ENCODE data around the gene C2CD2.

- no peak for TF ChIP-seq CTCF (IDR thresholded peaks at IDR 0.05)
- TF ChIP-seq POLR2A (IDR thresholded peaks at IDR 0.05; ENCODE audit: low read depth) = no peak
- no peak for TF ChIP-seq EP300 (IDR thresholded peaks at IDR 0.05)
Observed at GRCh38 chr21:41888749-41889376, 65.0 kb downstream of the C2CD2 start.

All from esophagus muscularis mucosa (tissue), 4 donors.